ENCODE measurements around the gene HOTAIR. TPM values are rescaled to one million over a fixed set of nuclear protein-coding genes. Genes with fewer than 3 reads are reported as not detected.

Gene HOTAIR
- polyA plus RNA-seq, 1 experiment = not detected

GRCh38 chr12:54020591-54021405, 46.0 kb upstream of the HOTAIR start:
- peaks cover 97% of the 10 kb centered on the region for H3K27me3 ChIP-seq (ENCODE audit: control insufficient read depth, insufficient read depth, low read length)
- POLR2A ChIA-PET = no interaction called here
- H3K9me3 ChIP-seq (ENCODE audit: control insufficient read depth, insufficient read depth, low read length) = peaks cover 12% of the 10 kb centered on the region; the same call in 1 of the 2 replicates
- no peak overlapping the region for H3K27ac ChIP-seq (ENCODE audit: low read depth, low read length)
- no peak for TF ChIP-seq CTCF (IDR thresholded peaks at IDR 0.05; ENCODE audit: low read depth, low read length)
- H3K4me3 ChIP-seq (ENCODE audit: low read depth, low read length) = no peak overlapping the region
- CTCF ChIA-PET = interaction anchor here (1.5 kb wide), 1 partner anchor 180 kb away, joined by 4 read pairs; no protein-coding TSS in a partner anchor
- DNase-seq (ENCODE audit: low read depth, low spot score) = no peak

- Histone ChIP-seq H3K27ac (ENCODE audit: low read depth, low read length) (no peak overlapping the region), H3K4me3 (ENCODE audit: low read depth, low read length) (no peak overlapping the region), H3K27me3 (ENCODE audit: control insufficient read depth, insufficient read depth, low read length) (peaks cover 99% of the 10 kb centered on the region), H3K9me3 (ENCODE audit: control insufficient read depth, insufficient read depth, low read length) (peaks cover 12% of the 10 kb centered on the region; the same call in 1 of the 2 replicates)
- CTCF ChIA-PET = interaction anchor here (0.6 kb wide), 1 partner anchor 305 kb away, joined by 5 read pairs; the partner anchor contains the start of gene COPZ1
- POLR2A ChIA-PET = no interaction called here
- no peak for TF ChIP-seq CTCF (IDR thresholded peaks at IDR 0.05; ENCODE audit: low read depth, low read length)
- no peak for DNase-seq (ENCODE audit: low read depth, low spot score)
Observed at GRCh38 chr12:54019924-54020590, 45.3 kb upstream of the HOTAIR start.

GRCh38 chr12:54019091-54019811, 44.5 kb upstream of the HOTAIR start:
- no peak overlapping the region for H3K4me3 ChIP-seq (ENCODE audit: low read depth, low read length)
- H3K9me3 ChIP-seq (ENCODE audit: control insufficient read depth, insufficient read depth, low read length) = peaks cover 12% of the 10 kb centered on the region; the same call in 1 of the 2 replicates
- peaks cover 99% of the 10 kb centered on the region for H3K27me3 ChIP-seq (ENCODE audit: control insufficient read depth, insufficient read depth, low read length)
- ChIA-PET POLR2A (no interaction called here), CTCF (interaction anchor here (0.6 kb wide), 1 partner anchor 306 kb away, joined by 5 read pairs; the partner anchor contains the start of gene COPZ1)
- no peak for TF ChIP-seq CTCF (IDR thresholded peaks at IDR 0.05; ENCODE audit: low read depth, low read length)
- DNase-seq (ENCODE audit: low read depth, low spot score) = no peak
- no peak overlapping the region for H3K27ac ChIP-seq (ENCODE audit: low read depth, low read length)

GRCh38 chr12:54018468-54018984, 43.8 kb upstream of the HOTAIR start:
- no peak for DNase-seq (ENCODE audit: low read depth, low spot score)

More at GRCh38 chr12:54018468-54018984, 43.8 kb upstream of the HOTAIR start:
- ChIA-PET CTCF (no interaction called here), POLR2A (no interaction called here)
- Histone ChIP-seq H3K4me3 (ENCODE audit: low read depth, low read length) (no peak overlapping the region), H3K9me3 (ENCODE audit: control insufficient read depth, insufficient read depth, low read length) (peaks cover 12% of the 10 kb centered on the region; the same call in 1 of the 2 replicates), H3K27ac (ENCODE audit: low read depth, low read length) (no peak overlapping the region), H3K27me3 (ENCODE audit: control insufficient read depth, insufficient read depth, low read length) (peaks cover 99% of the 10 kb centered on the region)
- no peak for TF ChIP-seq CTCF (IDR thresholded peaks at IDR 0.05; ENCODE audit: low read depth, low read length)

Measured in AG04450 (cell line).